Loucy (cell line): ENCODE results near the gene MRPL49.

Experiments
- H2AFZ ChIP-seq: fragments of 200-600 bp; sonication (generic); 2 replicates; pipeline ENCODE4 v1.6.0; 2016; ENCODE audit warnings: antibody characterized with exemption, mild to moderate bottlenecking, low read length, moderate library complexity
- H3F3A ChIP-seq: fragments of 200-600 bp; 2 replicates; pipeline ENCODE4 v1.6.0; 2016; ENCODE audit warnings: antibody characterized with exemption, low read depth, mild to moderate bottlenecking
- H3K27me3 ChIP-seq: fragments of 200-600 bp; sonication (generic); 2 replicates; pipeline ENCODE4 v1.6.1; 2014; ENCODE audit warnings: low read length, mild to moderate bottlenecking; ENCODE audit not compliant: insufficient read depth, poor library complexity, severe bottlenecking
- H3K36me3 ChIP-seq: fragments of 200-600 bp; sonication (generic); 2 replicates; pipeline ENCODE4 v1.6.1; 2016; ENCODE audit warnings: low read length; ENCODE audit not compliant: insufficient read depth
- H3K4me1 ChIP-seq: fragments of 200-600 bp; sonication (generic); 2 replicates; pipeline ENCODE4 v1.5.1; 2014; ENCODE audit warnings: low read length, mild to moderate bottlenecking; ENCODE audit not compliant: insufficient read depth, poor library complexity, severe bottlenecking
- H3K4me2 ChIP-seq: fragments of 200-600 bp; sonication (generic); 2 replicates; pipeline ENCODE4 v1.6.0; 2014; ENCODE audit warnings: antibody characterized with exemption, low read length, low read depth, mild to moderate bottlenecking; ENCODE audit not compliant: poor library complexity, severe bottlenecking
- H3K4me3 ChIP-seq: fragments of 200-600 bp; sonication (generic); 2 replicates; pipeline ENCODE4 v1.5.1; 2014; ENCODE audit warnings: low read length, mild to moderate bottlenecking, mixed read lengths; ENCODE audit not compliant: poor library complexity, severe bottlenecking
- H3K79me2 ChIP-seq: fragments of 200-600 bp; sonication (generic); 2 replicates; pipeline ENCODE4 v1.6.1; 2014; ENCODE audit warnings: low read length; ENCODE audit not compliant: insufficient read depth
- H3K9ac ChIP-seq: fragments of 200-600 bp; sonication (generic); 2 replicates; pipeline ENCODE4 v1.6.0; 2014; ENCODE audit warnings: mild to moderate bottlenecking, low read depth, low read length, moderate library complexity; ENCODE audit not compliant: poor library complexity, severe bottlenecking
- H3K9me2 ChIP-seq: fragments of 200-600 bp; sonication (generic); replicated peaks from 2 replicates; pipeline ENCODE4 v1.6.1; 2016; ENCODE audit warnings: low read depth, low read length, mixed read lengths
- H3K9me3 ChIP-seq: fragments of 200-600 bp; sonication (generic); 2 replicates; pipeline ENCODE4 v1.6.1; 2014; ENCODE audit warnings: mild to moderate bottlenecking, antibody characterized with exemption, low read length, low read depth; ENCODE audit not compliant: insufficient read depth
- H4K20me1 ChIP-seq: fragments of 200-600 bp; sonication (generic); 2 replicates; pipeline ENCODE4 v1.6.0; 2014; ENCODE audit warnings: antibody characterized with exemption, low read length, mild to moderate bottlenecking; ENCODE audit not compliant: insufficient read depth, poor library complexity, severe bottlenecking
- EZH2phosphoT487 ChIP-seq: fragments of 200-600 bp; IDR thresholded peaks from 2 replicates; pipeline ENCODE4 v1.6.1; 2018; ENCODE audit warnings: antibody characterized with exemption, mild to moderate bottlenecking, moderate library complexity, borderline replicate concordance
- TF ChIP-seq, protein P1 (sequence below): fragments of 200-600 bp; sonication (generic); conservative IDR thresholded peaks from 2 replicates; pipeline ENCODE4 v1.5.1; 2014; ENCODE audit warnings: mild to moderate bottlenecking, antibody characterized with exemption, low read length

Gene MRPL49

DNA sequence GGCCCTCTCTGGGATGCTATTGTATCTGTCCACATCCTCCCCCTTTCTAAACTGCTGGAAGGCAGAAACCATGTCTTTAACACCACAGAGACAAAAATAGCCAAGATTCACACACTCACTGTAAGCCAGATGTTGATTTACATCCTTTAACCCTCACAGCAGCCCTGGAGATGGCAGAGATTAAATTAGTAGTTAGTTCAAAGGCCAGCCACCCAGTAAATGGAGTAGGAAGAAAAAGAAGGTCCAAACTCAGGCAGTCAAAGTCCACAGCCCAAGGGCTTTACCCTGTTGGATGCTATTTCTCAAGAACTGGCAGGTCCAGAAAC, 2.5 kb upstream of the MRPL49 start:
- Histone ChIP-seq H3K9me2 (no peaks in the 10 kb centered on the region), H4K20me1 (peaks cover 24% of the 10 kb centered on the region), H3K4me2 (no peak overlapping the region), H3K4me3 (no peak overlapping the region), H3K27me3 (no peaks in the 10 kb centered on the region), H3K4me1 (peaks cover 32% of the 10 kb centered on the region), H3K36me3 (peaks cover 18% of the 10 kb centered on the region; the same call in 1 of the 2 replicates), H3F3A (peaks cover 4% of the 10 kb centered on the region), H3K79me2 (peaks cover 69% of the 10 kb centered on the region), H2AFZ (no peak overlapping the region), H3K9ac (peak overlapping the region; percentile 96), H3K9me3 (no peaks in the 10 kb centered on the region)
- TF ChIP-seq EZH2phosphoT487: no peak

DNA sequence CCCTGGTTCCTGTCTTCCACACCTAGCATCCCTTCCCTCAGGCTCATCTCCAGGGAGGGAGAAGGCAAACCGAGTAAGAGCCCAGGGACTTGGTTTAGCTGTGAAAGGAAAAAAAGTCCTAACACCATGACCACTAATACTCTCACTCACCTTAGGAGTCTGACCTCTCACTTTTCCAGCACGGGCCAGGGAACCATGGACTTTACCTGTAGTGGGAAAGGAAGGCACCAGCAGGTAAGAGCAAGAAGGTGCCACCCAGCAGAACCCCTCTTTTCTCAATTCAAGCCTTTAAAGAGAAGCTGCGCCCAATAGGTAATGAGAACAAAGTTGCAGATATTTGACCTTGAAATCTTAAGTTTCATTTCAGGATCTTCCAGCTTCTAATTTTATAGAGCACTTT, 1.3 kb upstream of the MRPL49 start:
- peaks cover 77% of the 10 kb centered on the region for H3K79me2 ChIP-seq
- peaks cover 21% of the 10 kb centered on the region; the same call in 1 of the 2 replicates for H3K36me3 ChIP-seq

DNA sequence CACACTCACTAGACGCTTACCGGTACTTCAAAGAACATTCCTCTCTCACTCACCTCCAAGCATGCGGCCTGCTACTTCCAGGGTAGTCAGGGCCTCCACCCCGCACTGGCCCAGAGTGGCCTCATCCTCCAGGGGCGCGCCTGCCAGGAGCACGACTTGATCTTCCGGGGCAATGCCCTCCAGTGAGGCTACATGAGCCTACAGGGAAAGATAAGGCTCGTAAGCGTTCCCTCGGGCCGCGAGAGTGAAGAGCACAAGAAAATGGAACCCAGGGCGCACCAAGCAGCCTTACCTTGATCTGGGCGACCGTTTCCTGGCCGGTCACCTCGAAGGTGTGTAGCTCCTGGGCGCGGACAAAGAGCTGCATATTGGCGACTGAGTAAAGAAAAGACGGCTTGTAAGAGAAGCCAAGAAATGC, 665 bp upstream of the MRPL49 start:
- Histone ChIP-seq H3K4me2 (peak overlapping the region; percentile 99), H3K9ac (peak overlapping the region; percentile 96), H3K79me2 (peaks cover 71% of the 10 kb centered on the region), H3K27me3 (no peaks in the 10 kb centered on the region), H3K9me2 (no peaks in the 10 kb centered on the region), H3K4me1 (peaks cover 30% of the 10 kb centered on the region), H3K9me3 (no peaks in the 10 kb centered on the region), H4K20me1 (peaks cover 24% of the 10 kb centered on the region), H3K36me3 (peaks cover 26% of the 10 kb centered on the region; the same call in 1 of the 2 replicates), H3K4me3 (peak overlapping the region; percentile 92), H2AFZ (no peak overlapping the region), H3F3A (peaks cover 4% of the 10 kb centered on the region)
- TF ChIP-seq EZH2phosphoT487: no peak
- TF ChIP-seq, protein P1, sequence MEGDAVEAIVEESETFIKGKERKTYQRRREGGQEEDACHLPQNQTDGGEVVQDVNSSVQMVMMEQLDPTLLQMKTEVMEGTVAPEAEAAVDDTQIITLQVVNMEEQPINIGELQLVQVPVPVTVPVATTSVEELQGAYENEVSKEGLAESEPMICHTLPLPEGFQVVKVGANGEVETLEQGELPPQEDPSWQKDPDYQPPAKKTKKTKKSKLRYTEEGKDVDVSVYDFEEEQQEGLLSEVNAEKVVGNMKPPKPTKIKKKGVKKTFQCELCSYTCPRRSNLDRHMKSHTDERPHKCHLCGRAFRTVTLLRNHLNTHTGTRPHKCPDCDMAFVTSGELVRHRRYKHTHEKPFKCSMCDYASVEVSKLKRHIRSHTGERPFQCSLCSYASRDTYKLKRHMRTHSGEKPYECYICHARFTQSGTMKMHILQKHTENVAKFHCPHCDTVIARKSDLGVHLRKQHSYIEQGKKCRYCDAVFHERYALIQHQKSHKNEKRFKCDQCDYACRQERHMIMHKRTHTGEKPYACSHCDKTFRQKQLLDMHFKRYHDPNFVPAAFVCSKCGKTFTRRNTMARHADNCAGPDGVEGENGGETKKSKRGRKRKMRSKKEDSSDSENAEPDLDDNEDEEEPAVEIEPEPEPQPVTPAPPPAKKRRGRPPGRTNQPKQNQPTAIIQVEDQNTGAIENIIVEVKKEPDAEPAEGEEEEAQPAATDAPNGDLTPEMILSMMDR: no peak

More for the DNA sequence above, 1.3 kb upstream of the MRPL49 start:
- H3K9me2 ChIP-seq: no peaks in the 10 kb centered on the region
- peak overlapping the region; percentile 92 for H3K4me3 ChIP-seq
- H3K9me3 ChIP-seq: no peaks in the 10 kb centered on the region
- H3K4me2 ChIP-seq: peak overlapping the region; percentile 99
- H3K4me1 ChIP-seq: peaks cover 32% of the 10 kb centered on the region
- no peak overlapping the region for H2AFZ ChIP-seq
- H4K20me1 ChIP-seq: peaks cover 24% of the 10 kb centered on the region
- H3K9ac ChIP-seq: peak overlapping the region; percentile 96
- TF ChIP-seq, protein P1: no peak
- TF ChIP-seq EZH2phosphoT487: no peak
- H3K27me3 ChIP-seq: no peaks in the 10 kb centered on the region
- H3F3A ChIP-seq: peaks cover 4% of the 10 kb centered on the region
